A549 (cell line): ENCODE data around the gene ESAM. TPM values are rescaled to one million over a fixed set of nuclear protein-coding genes. Genes with fewer than 3 reads are reported as not detected.

Source experiments
- ATAC-seq, 2 experiments: fragments of 200-7000 bp in 1 of 2; fragments of >200 bp in 1 of 2; cut with Nextera tagmentation in 1 of 2; cut with Tn5 transposase in 1 of 2; 3 replicates each; pipeline versions ENCODE4 v1.8.0 to v1.9.1; 2018 to 2020; ENCODE audit warnings: mild to moderate bottlenecking in 1 of 2, moderate library complexity in 1 of 2
- CTCF ChIA-PET: fragments of 300-600 bp; sonication (Branson Sonifier 250); formaldehyde crosslinking; extraction: SDS; loops from one replicate; lab custom pipeline; 2021; ENCODE audit warnings: antibody characterized with exemption, inconsistent platforms; lab: Yijun Ruan, JAX
- POLR2A ChIA-PET: fragments of 350-600 bp; formaldehyde crosslinking; extraction: SDS; loops from one replicate; lab custom pipeline; 2021; ENCODE audit warnings: antibody characterized with exemption, inconsistent platforms; lab: Yijun Ruan, JAX
- DNase-seq, 2 experiments: peaks; one replicate each; pipeline versions ENCODE4 v3.0.0 to v3.0.0-alpha.2; 2011 to 2016; ENCODE audit warnings: low read depth in 1 of 2, low spot score in 1 of 2
- FAIRE-seq: peaks from 2 replicates; lab custom pipeline; 2011; peaks lifted over from hg19 to GRCh38; lab: Jason Lieb, UNC
- H3K27ac ChIP-seq, 2 experiments: fragments of >200 bp; sonication (Bioruptor Twin); formaldehyde crosslinking; 3 replicates each; pipeline ENCODE4 v1.5.1; 2016 to 2017
- H3K4me1 ChIP-seq: fragments of >200 bp; sonication (Bioruptor Twin); formaldehyde crosslinking; 3 replicates; pipeline ENCODE4 v1.6.1; 2016
- H3K4me2 ChIP-seq: fragments of >200 bp; sonication (Bioruptor Twin); formaldehyde crosslinking; 3 replicates; pipeline ENCODE4 v1.6.1; 2016
- H3K4me3 ChIP-seq: fragments of >200 bp; sonication (Bioruptor Twin); formaldehyde crosslinking; 3 replicates; pipeline ENCODE4 v1.5.1; 2016
- H3K9me3 ChIP-seq: fragments of >200 bp; sonication (Bioruptor Twin); formaldehyde crosslinking; 3 replicates; pipeline ENCODE4 v1.6.1; 2016
- CTCF ChIP-seq: fragments of >200 bp; sonication (Bioruptor Twin); formaldehyde crosslinking; IDR thresholded peaks from 3 replicates; pipeline ENCODE4 v1.5.1; 2016
- E2F6 ChIP-seq: IDR thresholded peaks from 2 replicates; pipeline ENCODE4 v1.6.1; 2012; ENCODE audit warnings: low read depth, borderline replicate concordance
- ESRRA ChIP-seq: fragments of 150-350 bp; IDR thresholded peaks from 2 replicates; pipeline ENCODE4 v1.6.1; 2014; ENCODE audit warnings: mild to moderate bottlenecking, low read length, borderline replicate concordance
- FOSB ChIP-seq: fragments of 250-450 bp; sonication (Bioruptor Pico); IDR thresholded peaks from 2 replicates; pipeline ENCODE4 v1.5.0; 2020; ENCODE audit warnings: mild to moderate bottlenecking, moderate library complexity
- FOXS1 ChIP-seq: fragments of 250-450 bp; sonication (Bioruptor Pico); IDR thresholded peaks from 2 replicates; pipeline ENCODE4 v1.5.0; 2020; ENCODE audit warnings: mild to moderate bottlenecking, moderate library complexity
- HEYL ChIP-seq: fragments of 250-450 bp; sonication (Bioruptor Pico); IDR thresholded peaks from 2 replicates; pipeline ENCODE4 v1.8.0; 2021; ENCODE audit warnings: mild to moderate bottlenecking, moderate library complexity
- HOXB13 ChIP-seq: fragments of 250-450 bp; sonication (Bioruptor Pico); IDR thresholded peaks from 2 replicates; pipeline ENCODE4 v1.5.0; 2020; ENCODE audit warnings: low read depth, mild to moderate bottlenecking, moderate library complexity
- JUNB ChIP-seq: fragments of >200 bp; sonication (Bioruptor Twin); formaldehyde crosslinking; IDR thresholded peaks from 2 replicates; pipeline ENCODE4 v1.6.1; 2016
- KDM1A ChIP-seq: fragments of 200-600 bp; sonication (generic); IDR thresholded peaks from 2 replicates; pipeline ENCODE4 v1.6.1; 2016; ENCODE audit warnings: low read depth, mild to moderate bottlenecking
- MAFK ChIP-seq: fragments of 450-650 bp; IDR thresholded peaks from 2 replicates; pipeline ENCODE4 v1.6.1; 2014; ENCODE audit not compliant: partially characterized antibody
- NR3C1 ChIP-seq: fragments of >200 bp; sonication (Bioruptor Twin); formaldehyde crosslinking; IDR thresholded peaks from 3 replicates; pipeline ENCODE4 v1.6.1; 2017
- POLR2A ChIP-seq: IDR thresholded peaks from 2 replicates; pipeline ENCODE4 v1.6.1; 2012; ENCODE audit warnings: mild to moderate bottlenecking, low read length
- RCOR1 ChIP-seq: fragments of 150-350 bp; IDR thresholded peaks from 2 replicates; pipeline ENCODE4 v1.6.1; 2014; ENCODE audit warnings: antibody characterized with exemption, low read length, low read depth
- REST ChIP-seq: fragments of 200-600 bp; sonication (generic); IDR thresholded peaks from 2 replicates; pipeline ENCODE4 v1.6.1; 2016; ENCODE audit warnings: antibody characterized with exemption, mild to moderate bottlenecking, moderate library complexity
- RFX5 ChIP-seq: fragments of 450-650 bp; IDR thresholded peaks from 2 replicates; pipeline ENCODE4 v1.7.1; 2014; ENCODE audit warnings: antibody characterized with exemption, mild to moderate bottlenecking, moderate library complexity
- SMC3 ChIP-seq: fragments of >200 bp; sonication (Bioruptor Twin); formaldehyde crosslinking; IDR thresholded peaks from 3 replicates; pipeline ENCODE4 v1.6.1; 2018; ENCODE audit warnings: inconsistent platforms
- SREBF2 ChIP-seq: fragments of 450-650 bp; IDR thresholded peaks from 2 replicates; pipeline ENCODE4 v1.6.1; 2014; ENCODE audit warnings: mild to moderate bottlenecking, moderate library complexity
- TP53 ChIP-seq: fragments of 250-450 bp; sonication (Bioruptor Pico); IDR thresholded peaks from 2 replicates; pipeline ENCODE4 v1.5.0; 2021; ENCODE audit warnings: mild to moderate bottlenecking, moderate library complexity
- ZNF302 ChIP-seq: fragments of 250-450 bp; sonication (Bioruptor Pico); IDR thresholded peaks from 2 replicates; pipeline ENCODE4 v1.9.0; 2021; ENCODE audit warnings: inconsistent platforms, mild to moderate bottlenecking, moderate library complexity
- ZSCAN20 ChIP-seq: fragments of 250-450 bp; sonication (Bioruptor Pico); IDR thresholded peaks from 2 replicates; pipeline ENCODE4 v1.8.0; 2022; ENCODE audit warnings: mild to moderate bottlenecking, moderate library complexity
- WGBS: methylation state at CpG from one replicate; pipeline ENCODE4 v1.1.6; 2017; ENCODE audit errors: missing lambda C conversion rate; 5-methylcytosine and 5-hydroxymethylcytosine counted together
- polyA plus RNA-seq, 4 experiments: library from polyadenylated mRNA; depleted of rRNA in 3 of 4; stranded (reverse); fragments of >200 nt; fragmentation: RNase III in 1 of 4; extraction: RNeasy Plus Mini Kit Qiagen cat#74134 plus additional on column Dnase treatment in 1 of 4; gene quantifications; 2 replicates in 3 of 4; 3 replicates in 1 of 4; pipeline ENCODE4 v1.2.3, GENCODE V29; 2011 to 2017
- TF ChIP-seq, protein P1 (sequence below): fragments of 250-450 bp; sonication (Bioruptor Pico); IDR thresholded peaks from 2 replicates; pipeline ENCODE4 v1.5.0; 2021; ENCODE audit warnings: mild to moderate bottlenecking, moderate library complexity, borderline replicate concordance
- TF ChIP-seq, protein P2 (sequence below): IDR thresholded peaks from 2 replicates; pipeline ENCODE4 v1.6.1; 2012

Gene ESAM
- polyA plus RNA-seq, 2 of the 4 experiments (the other 2 are of a cell fraction): 6.2 to 11.7 TPM

GRCh38 chr11:124717786-124718651, 44.1 kb downstream of the ESAM start:
- ChIA-PET CTCF (no interaction called here), POLR2A (no interaction called here)
- peak overlapping the region; percentile 36 for H3K4me3 ChIP-seq
- DNase-seq (no peak), ATAC-seq (peak; percentile 52 to 71; a peak in 5 of 6 replicates), FAIRE-seq (no peak)
- no peak for TF ChIP-seq ESRRA
- no peak for TF ChIP-seq HOXB13 (CRISPR knock-in tag)
- TF ChIP-seq MAFK: no peak
- TF ChIP-seq, protein P1, sequence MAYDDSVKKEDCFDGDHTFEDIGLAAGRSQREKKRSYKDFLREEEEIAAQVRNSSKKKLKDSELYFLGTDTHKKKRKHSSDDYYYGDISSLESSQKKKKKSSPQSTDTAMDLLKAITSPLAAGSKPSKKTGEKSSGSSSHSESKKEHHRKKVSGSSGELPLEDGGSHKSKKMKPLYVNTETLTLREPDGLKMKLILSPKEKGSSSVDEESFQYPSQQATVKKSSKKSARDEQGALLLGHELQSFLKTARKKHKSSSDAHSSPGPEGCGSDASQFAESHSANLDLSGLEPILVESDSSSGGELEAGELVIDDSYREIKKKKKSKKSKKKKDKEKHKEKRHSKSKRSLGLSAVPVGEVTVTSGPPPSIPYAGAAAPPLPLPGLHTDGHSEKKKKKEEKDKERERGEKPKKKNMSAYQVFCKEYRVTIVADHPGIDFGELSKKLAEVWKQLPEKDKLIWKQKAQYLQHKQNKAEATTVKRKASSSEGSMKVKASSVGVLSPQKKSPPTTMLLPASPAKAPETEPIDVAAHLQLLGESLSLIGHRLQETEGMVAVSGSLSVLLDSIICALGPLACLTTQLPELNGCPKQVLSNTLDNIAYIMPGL (CRISPR knock-in tag): no peak
- H3K4me1 ChIP-seq: no peaks in the 10 kb centered on the region
- H3K4me2 ChIP-seq: peak overlapping the region; percentile 81
- 21% methylated on average over 24 of the region's 45 CpGs for WGBS
- 0 out of 6 replicates have a peak overlapping the region, but pooled peaks of 1 of the 2 experiments have one; percentile 16 for H3K27ac ChIP-seq
- no peaks in the 10 kb centered on the region for H3K9me3 ChIP-seq

GRCh38 chr11:124717421-124717785, 44.7 kb downstream of the ESAM start:
- CTCF ChIA-PET: no interaction called here
- no peaks in the 10 kb centered on the region for H3K9me3 ChIP-seq
- DNase-seq (no peak), ATAC-seq (no peak; a peak in 1 of 6 replicates), FAIRE-seq (no peak)
- peak overlapping the region; percentile 81 for H3K4me2 ChIP-seq
- no peak overlapping the region for H3K4me3 ChIP-seq
- 75% methylated on average over 7 of the region's 7 CpGs for WGBS
- H3K27ac ChIP-seq: no peak overlapping the region
- H3K4me1 ChIP-seq: no peaks in the 10 kb centered on the region
- TF ChIP-seq JUNB (no peak), TP53 (no peak), SREBF2 (no peak), ZNF302 (no peak), POLR2A (no peak), RFX5 (no peak), HEYL (CRISPR knock-in tag) (no peak), REST (no peak), SMC3 (no peak), ZSCAN20 (CRISPR knock-in tag) (no peak), E2F6 (no peak), RCOR1 (no peak), CTCF (no peak), FOXS1 (CRISPR knock-in tag) (no peak), FOSB (CRISPR knock-in tag) (no peak), KDM1A (no peak), NR3C1 (no peak)
- TF ChIP-seq, protein P2, sequence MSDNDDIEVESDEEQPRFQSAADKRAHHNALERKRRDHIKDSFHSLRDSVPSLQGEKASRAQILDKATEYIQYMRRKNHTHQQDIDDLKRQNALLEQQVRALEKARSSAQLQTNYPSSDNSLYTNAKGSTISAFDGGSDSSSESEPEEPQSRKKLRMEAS: no peak
- POLR2A ChIA-PET: no interaction called here
